H1 (cell line): Measurements from ENCODE around the gene STRN. TPM values are rescaled to one million over a fixed set of nuclear protein-coding genes. Genes with fewer than 3 reads are reported as not detected.

Experiments used
- CTCF ChIA-PET: fragments of 300-600 bp; sonication (Branson Sonifier 250); formaldehyde crosslinking; loops from one replicate; lab custom pipeline; 2021; ENCODE audit not compliant: partially characterized antibody; lab: Charles Lee
- POLR2A ChIA-PET: fragments of 300-600 bp; sonication (Branson Sonifier 250); formaldehyde crosslinking; loops from one replicate; lab custom pipeline; 2021; ENCODE audit warnings: inconsistent platforms; ENCODE audit not compliant: partially characterized antibody; lab: Charles Lee
- DNase-seq, 2 experiments: peaks; one replicate each; pipeline versions ENCODE4 v3.0.0 to v3.0.0-alpha.2; 2010 to 2022; ENCODE audit warnings: low spot score in 2 of 2, low read depth in 1 of 2, mixed read lengths in 1 of 2
- FAIRE-seq: peaks from 2 replicates; lab custom pipeline; 2011; peaks lifted over from hg19 to GRCh38; lab: Jason Lieb, UNC
- H2AFZ ChIP-seq: 2 replicates; pipeline ENCODE4 v1.8.1; 2012; ENCODE audit warnings: low read length, inconsistent platforms
- H2AK5ac ChIP-seq: 2 replicates; pipeline ENCODE4 v1.6.1; 2013; ENCODE audit warnings: low read depth, low read length
- H2BK120ac ChIP-seq: replicated peaks from 2 replicates; pipeline ENCODE3; 2013; ENCODE audit warnings: low read depth, low read length, inconsistent platforms
- H2BK12ac ChIP-seq: 2 replicates; pipeline ENCODE4 v1.6.1; 2013; ENCODE audit warnings: low read depth, low read length
- H2BK15ac ChIP-seq: 2 replicates; pipeline ENCODE4 v1.6.1; 2013; ENCODE audit warnings: low read length
- H2BK20ac ChIP-seq: 2 replicates; pipeline ENCODE4 v1.6.1; 2013; ENCODE audit warnings: low read length
- H2BK5ac ChIP-seq: 2 replicates; pipeline ENCODE4 v1.6.1; 2013; ENCODE audit warnings: low read depth, low read length
- H3K14ac ChIP-seq: 2 replicates; pipeline ENCODE4 v1.6.1; 2013; ENCODE audit warnings: inconsistent platforms; ENCODE audit not compliant: insufficient read length
- H3K18ac ChIP-seq: 2 replicates; pipeline ENCODE4 v1.6.1; 2013; ENCODE audit warnings: low read length; ENCODE audit errors: extremely low read depth
- H3K23ac ChIP-seq: 2 replicates; pipeline ENCODE4 v1.6.1; 2013; ENCODE audit warnings: inconsistent platforms; ENCODE audit not compliant: insufficient read length
- H3K23me2 ChIP-seq: 2 replicates; pipeline ENCODE4 v1.6.1; 2013; ENCODE audit warnings: low read depth, low read length
- H3K27ac ChIP-seq: 2 replicates; pipeline ENCODE4 v1.6.1; 2011; ENCODE audit warnings: low read depth, low read length, inconsistent platforms
- H3K27me3 ChIP-seq, 4 experiments: replicated peaks in 1 of 4; 1 replicate in 1 of 4; 2 replicates in 3 of 4; pipeline versions ENCODE4 v1.6.1 to v1.8.1; 2011 to 2013; ENCODE audit warnings: low read length in 3 of 4, mild to moderate bottlenecking in 3 of 4, inconsistent platforms in 2 of 4, mixed read lengths in 2 of 4, moderate library complexity in 1 of 4; ENCODE audit not compliant: control insufficient read depth in 3 of 4, insufficient read depth in 3 of 4; ENCODE audit errors: extremely low read depth in 1 of 4
- H3K36me3 ChIP-seq, 4 experiments: 2 replicates each; pipeline versions ENCODE4 v1.6.1 to v1.8.1; 2011 to 2013; ENCODE audit warnings: mild to moderate bottlenecking in 4 of 4, low read length in 3 of 4, moderate library complexity in 2 of 4, control low read depth in 1 of 4, inconsistent platforms in 1 of 4; ENCODE audit not compliant: insufficient read depth in 4 of 4, control insufficient read depth in 2 of 4
- H3K4ac ChIP-seq: replicated peaks from 2 replicates; pipeline ENCODE3; 2013; ENCODE audit warnings: low read length, low read depth, mixed read lengths, inconsistent platforms; ENCODE audit not compliant: insufficient read length
- H3K4me1 ChIP-seq, 4 experiments: replicated peaks in 1 of 4; 1 replicate in 1 of 4; 2 replicates in 3 of 4; pipeline versions ENCODE4 v1.6.1 to v1.8.1; 2011 to 2013; ENCODE audit warnings: low read length in 3 of 4, inconsistent platforms in 2 of 4, mixed read lengths in 1 of 4; ENCODE audit not compliant: insufficient read depth in 4 of 4, control insufficient read depth in 3 of 4
- H3K4me2 ChIP-seq, 2 experiments: 2 replicates each; pipeline versions ENCODE4 v1.6.1 to v1.8.1; 2011 to 2013; ENCODE audit warnings: low read depth in 2 of 2, low read length in 2 of 2, control low read depth in 1 of 2, inconsistent platforms in 1 of 2, mild to moderate bottlenecking in 1 of 2; ENCODE audit not compliant: insufficient read depth in 1 of 2
- H3K4me3 ChIP-seq, 4 experiments: fragments of 200-600, 300-600 bp in 1 of 4; sonication (generic), shearing (Covaris generic), sonication (Bioruptor Twin) in 1 of 4; 2 replicates each; pipeline versions ENCODE4 v1.5.1 to v1.8.1; 2011 to 2016; ENCODE audit warnings: low read length in 4 of 4, low read depth in 3 of 4, control low read depth in 2 of 4, inconsistent platforms in 2 of 4, mild to moderate bottlenecking in 2 of 4, mixed read lengths in 1 of 4, moderate library complexity in 1 of 4; ENCODE audit not compliant: insufficient read depth in 2 of 4; ENCODE audit errors: extremely low read depth in 1 of 4
- H3K56ac ChIP-seq: replicated peaks from 2 replicates; pipeline ENCODE3; 2013; ENCODE audit warnings: low read depth, mild to moderate bottlenecking, mixed read lengths, low read length, inconsistent platforms; ENCODE audit not compliant: insufficient read length
- H3K79me1 ChIP-seq: 2 replicates; pipeline ENCODE4 v1.6.1; 2013; ENCODE audit warnings: low read depth, low read length, control low read depth
- H3K79me2 ChIP-seq, 2 experiments: 2 replicates each; pipeline versions ENCODE4 v1.6.1 to v1.8.1; 2012 to 2013; ENCODE audit warnings: low read length in 2 of 2, mild to moderate bottlenecking in 2 of 2, inconsistent platforms in 1 of 2; ENCODE audit not compliant: insufficient read depth in 2 of 2, control insufficient read depth in 1 of 2
- H3K9ac ChIP-seq, 4 experiments: replicated peaks in 1 of 4; 1 replicate in 1 of 4; 2 replicates in 3 of 4; pipeline versions ENCODE4 v1.6.1 to v1.8.1; 2011 to 2013; ENCODE audit warnings: low read depth in 3 of 4, low read length in 3 of 4, control low read depth in 2 of 4, mild to moderate bottlenecking in 2 of 4, moderate library complexity in 2 of 4, inconsistent platforms in 1 of 4; ENCODE audit errors: extremely low read depth in 1 of 4
- H3K9me3 ChIP-seq, 2 experiments: 2 replicates each; pipeline versions ENCODE4 v1.6.1 to v1.8.1; 2012 to 2013; ENCODE audit warnings: mild to moderate bottlenecking in 2 of 2, moderate library complexity in 2 of 2, control low read depth in 1 of 2, inconsistent platforms in 1 of 2, low read depth in 1 of 2, low read length in 1 of 2, mixed read lengths in 1 of 2; ENCODE audit not compliant: insufficient read depth in 2 of 2
- H4K20me1 ChIP-seq, 2 experiments: replicated peaks in 1 of 2; 2 replicates each; pipeline versions ENCODE3 to v1.8.1; 2011 to 2013; ENCODE audit warnings: inconsistent platforms in 2 of 2, low read length in 2 of 2, mild to moderate bottlenecking in 1 of 2; ENCODE audit not compliant: insufficient read depth in 2 of 2, control insufficient read depth in 1 of 2
- H4K5ac ChIP-seq: 2 replicates; pipeline ENCODE4 v1.6.1; 2013; ENCODE audit warnings: low read length, low read depth, mixed read lengths, inconsistent platforms; ENCODE audit not compliant: insufficient read length
- H4K8ac ChIP-seq: 2 replicates; pipeline ENCODE4 v1.8.0; 2013; ENCODE audit warnings: mild to moderate bottlenecking, moderate library complexity, low read length, inconsistent platforms; ENCODE audit not compliant: insufficient read depth; ENCODE audit errors: extremely low read depth
- H4K91ac ChIP-seq: replicated peaks from 2 replicates; pipeline ENCODE3; 2013; ENCODE audit warnings: low read length, mixed read lengths, inconsistent platforms; ENCODE audit not compliant: insufficient read length
- BACH1 ChIP-seq: IDR thresholded peaks from 2 replicates; pipeline ENCODE4 v1.6.1; 2012; ENCODE audit warnings: low read length, improper control_type of control experiment
- CHD2 ChIP-seq: IDR thresholded peaks from 2 replicates; pipeline ENCODE4 v1.6.1; 2012; ENCODE audit warnings: low read length, improper control_type of control experiment
- GABPA ChIP-seq: IDR thresholded peaks from 2 replicates; pipeline ENCODE4 v1.6.1; 2011; ENCODE audit warnings: mild to moderate bottlenecking, low read length, moderate library complexity, borderline replicate concordance; ENCODE audit not compliant: insufficient read depth
- NRF1 ChIP-seq: IDR thresholded peaks from 2 replicates; pipeline ENCODE4 v1.6.1; 2011; ENCODE audit warnings: mild to moderate bottlenecking, low read depth, low read length, improper control_type of control experiment
- SP2 ChIP-seq: IDR thresholded peaks from 2 replicates; pipeline ENCODE4 v1.6.1; 2012; ENCODE audit warnings: mild to moderate bottlenecking, low read length, inconsistent platforms
- TAF1 ChIP-seq: IDR thresholded peaks from 2 replicates; pipeline ENCODE4 v1.6.1; 2011; ENCODE audit warnings: mild to moderate bottlenecking, low read depth, low read length
- TBP ChIP-seq: IDR thresholded peaks from 2 replicates; pipeline ENCODE4 v1.6.1; 2011; ENCODE audit warnings: low read depth, low read length, improper control_type of control experiment
- WGBS, 2 experiments: shearing (Covaris generic) in 1 of 2; methylation state at CpG; one replicate each; pipeline versions ENCODE4 v1.1.6 to v1.1.7; 2013 to 2015; ENCODE audit warnings: low lambda C conversion rate in 2 of 2, mixed read lengths in 2 of 2, inconsistent platforms in 1 of 2, low coverage in 1 of 2, missing lambda C conversion rate in 1 of 2; ENCODE audit not compliant: insufficient replicate concordance in 2 of 2, insufficient coverage in 1 of 2, insufficient read length in 1 of 2; ENCODE audit errors: extremely low coverage in 1 of 2, missing lambda C conversion rate in 1 of 2; 5-methylcytosine and 5-hydroxymethylcytosine counted together
- polyA plus RNA-seq, 7 experiments: library from polyadenylated mRNA; depleted of rRNA in 3 of 7; stranded (reverse) in 5 of 7; unstranded in 2 of 7; fragments of >200 nt in 5 of 7; fragments of 200-250 nt in 2 of 7; gene quantifications; 1 replicate in 5 of 7; 2 replicates in 1 of 7; 4 replicates in 1 of 7; pipeline versions ENCODE4 v1.2.1 to v1.2.3, GENCODE V29; 2011 to 2013; ENCODE audit warnings: missing spikeins in 2 of 7, mixed read lengths in 2 of 7
- total RNA-seq: library from RNA; stranded (reverse); fragmentation: NEBNext Ultra II Directional; extraction: Animal tissue kit (Norgen Biotek cat#: 25700); gene quantifications from 2 replicates; pipeline ENCODE4 v1.2.1, GENCODE V29; 2021

STRN gene
- total and polyA plus RNA-seq, 2 of the 8 experiments (the other 6 are each of a cell fraction or from before 2014, with no cell fraction given) = 8.3 to 47.0 TPM

GRCh38 chr2:36849265-36849664, 117.1 kb downstream of the STRN start:
- no peak overlapping the region for H3K9ac ChIP-seq
- H3K4me1 ChIP-seq = peaks cover 0 to under 1% (median 0%) of the 10 kb centered on the region in 4 experiments; a peak in 2 of 7 replicates
- no peak overlapping the region for H2BK120ac ChIP-seq
- H2BK5ac ChIP-seq = no peak overlapping the region
- H3K79me2 ChIP-seq = no peaks in the 10 kb centered on the region
- no peak overlapping the region for H3K4me3 ChIP-seq
- no peaks in the 10 kb centered on the region for H3K9me3 ChIP-seq
- no peak overlapping the region for H4K5ac ChIP-seq
- no peak overlapping the region for H3K27ac ChIP-seq
- H2BK20ac ChIP-seq = no peak overlapping the region
- no peak overlapping the region for H3K56ac ChIP-seq
- H3K23me2 ChIP-seq = no peaks in the 10 kb centered on the region
- no peak overlapping the region for H3K4me2 ChIP-seq
- no peak overlapping the region for H2BK15ac ChIP-seq
- H3K36me3 ChIP-seq = peaks cover 2 to 15% (median 7%) of the 10 kb centered on the region in 4 experiments; a peak in 4 of 8 replicates
- no peak overlapping the region for H2AFZ ChIP-seq
- H3K14ac ChIP-seq = no peak overlapping the region
- no peak overlapping the region for H4K91ac ChIP-seq
- H2AK5ac ChIP-seq = no peak overlapping the region
- ChIA-PET CTCF (interaction anchor here (0.6 to 0.7 kb wide), 2 partner anchors 18 to 70 kb away, joined by 3 read pairs; no protein-coding TSS in a partner anchor), POLR2A (no interaction called here)
- no peaks in the 10 kb centered on the region for H4K20me1 ChIP-seq
- no peaks in the 10 kb centered on the region for H3K79me1 ChIP-seq
- H3K4ac ChIP-seq = no peak overlapping the region
- FAIRE-seq = no peak
- DNase-seq = no peak
- no peak overlapping the region for H3K23ac ChIP-seq
- no peak for TF ChIP-seq TBP
- TF ChIP-seq BACH1 = no peak
- no peak for TF ChIP-seq CHD2
- TF ChIP-seq SP2 = no peak
- TF ChIP-seq GABPA = no peak
- no peak for TF ChIP-seq NRF1
- no peak for TF ChIP-seq TAF1
- 93% methylated on average over 8 of the region's 8 CpGs; no CpG with 5 or more reads in 1 of the 2 experiments for WGBS, 2 experiments
- H4K8ac ChIP-seq = no peak overlapping the region
- no peak overlapping the region for H3K18ac ChIP-seq
- H3K27me3 ChIP-seq = peaks cover 0 to 2% (median 0%) of the 10 kb centered on the region in 4 experiments; a peak in 1 of 7 replicates
- H2BK12ac ChIP-seq = no peak overlapping the region
